IMR-90 (cell line): ENCODE results near the gene NELL2. TPM values are rescaled to one million over a fixed set of nuclear protein-coding genes. Genes with fewer than 3 reads are reported as not detected.

Source experiments
- ATAC-seq: fragments of 200-7000 bp; cut with Tn5 transposase; 2 replicates; pipeline ENCODE4 v1.9.1; 2020; ENCODE audit warnings: low read depth, mild to moderate bottlenecking, moderate library complexity
- BruUV-seq: library from RNA; stranded (reverse); fragments of 400-500 nt; replicated peaks from 2 replicates; lab custom pipeline; 2021; lab: Mats Ljungman, UMichigan
- CTCF ChIA-PET: fragments of 300-600 bp; formaldehyde crosslinking; extraction: SDS; loops from one replicate; lab custom pipeline; 2021; ENCODE audit warnings: antibody characterized with exemption; lab: Yijun Ruan, JAX
- POLR2A ChIA-PET: fragments of 300-600 bp; sonication (Branson Sonifier 250); formaldehyde crosslinking; loops from one replicate; lab custom pipeline; 2022; ENCODE audit warnings: antibody characterized with exemption; ENCODE audit not compliant: unreplicated experiment; lab: Charles Lee
- DNase-seq: peaks from one replicate; pipeline ENCODE4 v3.0.0; 2013
- H2AFZ ChIP-seq: replicated peaks from 2 replicates; pipeline ENCODE3; 2013; ENCODE audit warnings: low read length, mild to moderate bottlenecking; ENCODE audit not compliant: poor library complexity
- H2AK5ac ChIP-seq: 2 replicates; pipeline ENCODE4 v1.6.1; 2013; ENCODE audit warnings: low read depth, low read length, inconsistent platforms
- H2AK9ac ChIP-seq: replicated peaks from 2 replicates; pipeline ENCODE3; 2013; ENCODE audit warnings: mild to moderate bottlenecking, low read depth, low read length, moderate library complexity; ENCODE audit not compliant: poor library complexity
- H2BK120ac ChIP-seq: 2 replicates; pipeline ENCODE4 v1.6.1; 2013; ENCODE audit warnings: low read depth, low read length, inconsistent platforms
- H2BK15ac ChIP-seq: 3 replicates; pipeline ENCODE4 v1.6.1; 2013; ENCODE audit warnings: low read depth, low read length, inconsistent platforms
- H2BK20ac ChIP-seq: 2 replicates; pipeline ENCODE4 v1.6.1; 2013; ENCODE audit warnings: low read depth, mild to moderate bottlenecking, inconsistent platforms, low read length, moderate library complexity
- H2BK5ac ChIP-seq: 2 replicates; pipeline ENCODE4 v1.6.1; 2013; ENCODE audit warnings: mild to moderate bottlenecking, low read depth, low read length, inconsistent platforms; ENCODE audit not compliant: poor library complexity, severe bottlenecking
- H3K14ac ChIP-seq: replicated peaks from 2 replicates; pipeline ENCODE4 v1.6.1; 2013; ENCODE audit warnings: low read depth, low read length, inconsistent platforms
- H3K18ac ChIP-seq: 2 replicates; pipeline ENCODE4 v1.6.1; 2013; ENCODE audit warnings: low read depth, low read length, control low read depth
- H3K23ac ChIP-seq: 2 replicates; pipeline ENCODE4 v1.6.1; 2013; ENCODE audit warnings: low read depth, low read length, inconsistent platforms
- H3K27ac ChIP-seq: 2 replicates; pipeline ENCODE4 v1.5.1; 2013; ENCODE audit warnings: mild to moderate bottlenecking, control low read depth, low read length; ENCODE audit not compliant: insufficient read depth
- H3K27me3 ChIP-seq: 2 replicates; pipeline ENCODE4 v1.6.1; 2013; ENCODE audit warnings: low read length; ENCODE audit not compliant: control insufficient read depth, insufficient read depth
- H3K36me3 ChIP-seq: 2 replicates; pipeline ENCODE4 v1.6.1; 2013; ENCODE audit warnings: low read length, mixed read lengths; ENCODE audit not compliant: control insufficient read depth, insufficient read depth
- H3K4ac ChIP-seq: 2 replicates; pipeline ENCODE4 v1.6.1; 2013; ENCODE audit warnings: low read depth, low read length, inconsistent platforms
- H3K4me1 ChIP-seq: 2 replicates; pipeline ENCODE4 v1.6.1; 2013; ENCODE audit warnings: low read length, mixed read lengths; ENCODE audit not compliant: control insufficient read depth, insufficient read depth
- H3K4me2 ChIP-seq: 2 replicates; pipeline ENCODE4 v1.6.1; 2013; ENCODE audit warnings: low read depth, mild to moderate bottlenecking, control low read depth, low read length, moderate library complexity
- H3K4me3 ChIP-seq: 2 replicates; pipeline ENCODE4 v1.5.1; 2013; ENCODE audit warnings: low read depth, mild to moderate bottlenecking, control low read depth, low read length, moderate library complexity; ENCODE audit not compliant: insufficient read depth
- H3K56ac ChIP-seq: 2 replicates; pipeline ENCODE4 v1.6.1; 2013; ENCODE audit warnings: low read length, inconsistent platforms; ENCODE audit not compliant: insufficient read depth; ENCODE audit errors: extremely low read depth
- H3K79me1 ChIP-seq, 2 experiments: 2 replicates each; pipeline ENCODE4 v1.6.1; 2013; ENCODE audit warnings: low read length in 2 of 2, inconsistent platforms in 1 of 2, low read depth in 1 of 2
- H3K9ac ChIP-seq: 2 replicates; pipeline ENCODE4 v1.6.1; 2013; ENCODE audit warnings: low read depth, low read length, control low read depth
- H3K9me1 ChIP-seq: 2 replicates; pipeline ENCODE4 v1.6.1; 2013; ENCODE audit warnings: low read length, inconsistent platforms; ENCODE audit not compliant: insufficient read depth
- H3K9me3 ChIP-seq: 2 replicates; pipeline ENCODE4 v1.6.1; 2013; ENCODE audit warnings: low read length; ENCODE audit not compliant: control insufficient read depth, insufficient read depth
- H4K20me1 ChIP-seq: 2 replicates; pipeline ENCODE4 v1.6.1; 2013; ENCODE audit warnings: low read length, inconsistent platforms; ENCODE audit not compliant: insufficient read depth
- H4K5ac ChIP-seq: 2 replicates; pipeline ENCODE4 v1.6.1; 2013; ENCODE audit warnings: mild to moderate bottlenecking, low read depth, low read length, control low read depth
- H4K8ac ChIP-seq, 2 experiments: 2 replicates each; pipeline ENCODE4 v1.6.1; 2013; ENCODE audit warnings: low read depth in 2 of 2, low read length in 2 of 2, control low read depth in 1 of 2, inconsistent platforms in 1 of 2
- H4K91ac ChIP-seq: 2 replicates; pipeline ENCODE4 v1.6.1; 2013; ENCODE audit warnings: low read depth, low read length, inconsistent platforms; ENCODE audit not compliant: insufficient read depth
- BHLHE40 ChIP-seq: fragments of 150-350 bp; IDR thresholded peaks from 2 replicates; pipeline ENCODE4 v1.6.1; 2016; ENCODE audit warnings: mild to moderate bottlenecking, low read depth, low read length
- CEBPB ChIP-seq: IDR thresholded peaks from 2 replicates; pipeline ENCODE4 v1.6.1; 2012; ENCODE audit warnings: low read depth, low read length, improper control_type of control experiment
- CHD1 ChIP-seq: IDR thresholded peaks from 2 replicates; pipeline ENCODE4 v1.6.1; 2012; ENCODE audit warnings: low read depth, low read length, improper control_type of control experiment
- MAFK ChIP-seq: IDR thresholded peaks from 2 replicates; pipeline ENCODE4 v1.6.1; 2012; ENCODE audit warnings: low read depth, low read length, improper control_type of control experiment
- MAZ ChIP-seq: IDR thresholded peaks from 2 replicates; pipeline ENCODE4 v1.6.1; 2012; ENCODE audit warnings: low read depth, mild to moderate bottlenecking, low read length, improper control_type of control experiment, moderate library complexity, borderline replicate concordance
- MXI1 ChIP-seq: IDR thresholded peaks from 2 replicates; pipeline ENCODE4 v1.6.1; 2012; ENCODE audit warnings: low read depth, mild to moderate bottlenecking, low read length, moderate library complexity, borderline replicate concordance
- NFE2L2 ChIP-seq: fragments of 150-350 bp; IDR thresholded peaks from 2 replicates; pipeline ENCODE4 v1.6.1; 2016; ENCODE audit warnings: low read depth, mild to moderate bottlenecking, low read length
- POLR2A ChIP-seq: IDR thresholded peaks from 2 replicates; pipeline ENCODE4 v1.6.1; 2012; ENCODE audit warnings: mild to moderate bottlenecking, low read depth, low read length
- RCOR1 ChIP-seq: IDR thresholded peaks from 2 replicates; pipeline ENCODE4 v1.6.1; 2012; ENCODE audit warnings: mild to moderate bottlenecking, low read length, improper control_type of control experiment; ENCODE audit not compliant: insufficient replicate concordance
- SMC3 ChIP-seq: fragments of 150-350 bp; IDR thresholded peaks from 2 replicates; pipeline ENCODE4 v1.6.1; 2016; ENCODE audit warnings: low read depth, mild to moderate bottlenecking, antibody characterized with exemption, low read length, moderate library complexity
- WGBS, 2 experiments: methylation state at CpG; one replicate each; pipeline versions ENCODE4 v1.1.5 to v1.1.7; 2013; ENCODE audit warnings: missing lambda C conversion rate in 2 of 2; ENCODE audit not compliant: insufficient read length in 1 of 2; ENCODE audit errors: extremely low coverage in 2 of 2; 5-methylcytosine and 5-hydroxymethylcytosine counted together
- dilution Hi-C: fragments of 300-500 bp; cut with HindIII; formaldehyde crosslinking; loops from one replicate; pipeline ENCODE4 v1.14.3; 2018; ENCODE audit warnings: low sequenced_read_pairs; ENCODE audit not compliant: unreplicated experiment
- in situ Hi-C: fragments of 300-500 bp; cut with MboI; formaldehyde crosslinking; loops from 3 replicates; pipeline ENCODE4 v1.14.3; 2019; ENCODE audit warnings: low sequenced_read_pairs, inconsistent platforms, mixed read lengths
- intact Hi-C: fragments of 100-400 bp; cut with micrococcal nuclease; formaldehyde crosslinking; loops from 2 replicates; pipeline ENCODE4 v1.10.0; 2022
- polyA plus RNA-seq, 3 experiments: library from polyadenylated mRNA; depleted of rRNA; stranded (reverse); fragments of >200 nt; gene quantifications; 2 replicates each; pipeline ENCODE4 v1.2.3, GENCODE V29; 2012; ENCODE audit warnings: low replicate concordance in 1 of 3
- total RNA-seq: library from RNA; depleted of rRNA; stranded (reverse); fragments of >200 nt; gene quantifications from 2 replicates; pipeline ENCODE4 v1.2.3, GENCODE V29; 2012
- TF ChIP-seq, protein P1 (sequence below): fragments of 150-350 bp; IDR thresholded peaks from 2 replicates; pipeline ENCODE4 v1.6.1; 2016; ENCODE audit warnings: low read depth, mild to moderate bottlenecking, low read length, moderate library complexity, borderline replicate concordance
- TF ChIP-seq, protein P2 (sequence below): conservative IDR thresholded peaks from 2 replicates; pipeline ENCODE4 v1.5.1; 2012; ENCODE audit warnings: mild to moderate bottlenecking, low read depth, low read length, improper control_type of control experiment
- TF ChIP-seq, protein P3 (sequence below): fragments of 150-350 bp; IDR thresholded peaks from 2 replicates; pipeline ENCODE4 v1.6.1; 2017; ENCODE audit warnings: mild to moderate bottlenecking, antibody characterized with exemption, low read length, low read depth

The NELL2 gene
- total and polyA plus RNA-seq, 2 of the 4 experiments (the other 2 are of a cell fraction): 0.18 to 0.26 TPM

GRCh38 chr12:44603701-44604100, 272.4 kb downstream of the NELL2 start:
- Histone ChIP-seq H3K56ac (no peak overlapping the region), H2BK15ac (no peak overlapping the region), H4K20me1 (no peaks in the 10 kb centered on the region), H3K4me3 (no peak overlapping the region), H2BK20ac (no peak overlapping the region), H2AFZ (no peak overlapping the region), H3K23ac (no peak overlapping the region), H2BK120ac (no peak overlapping the region), H3K9me3 (no peaks in the 10 kb centered on the region), H2BK5ac (no peak overlapping the region), H3K4me1 (no peaks in the 10 kb centered on the region), H3K18ac (no peak overlapping the region), H2AK5ac (no peak overlapping the region), H3K9ac (no peak overlapping the region), H4K91ac (no peak overlapping the region), H3K36me3 (no peaks in the 10 kb centered on the region), H4K5ac (no peak overlapping the region), H2AK9ac (no peak overlapping the region), H3K4me2 (no peak overlapping the region), H3K79me1 (no peaks in the 10 kb centered on the region), H3K27me3 (no peaks in the 10 kb centered on the region), H3K14ac (no peak overlapping the region), H3K9me1 (no peaks in the 10 kb centered on the region), H4K8ac (no peak overlapping the region), H3K4ac (no peak overlapping the region), H3K27ac (no peak overlapping the region)
- no TSS peak for BruUV-seq
- in situ Hi-C loops (no loop called here), dilution Hi-C loops (no loop called here), intact Hi-C loops (no loop called here)
- no CpG with 5 or more reads among the region's 1 CpG for WGBS, 2 experiments
- POLR2A ChIA-PET: no interaction called here
- CTCF ChIA-PET: no interaction called here
- no peak for TF ChIP-seq RCOR1
- no peak for TF ChIP-seq MAZ
- TF ChIP-seq SMC3: no peak
- TF ChIP-seq, protein P1, sequence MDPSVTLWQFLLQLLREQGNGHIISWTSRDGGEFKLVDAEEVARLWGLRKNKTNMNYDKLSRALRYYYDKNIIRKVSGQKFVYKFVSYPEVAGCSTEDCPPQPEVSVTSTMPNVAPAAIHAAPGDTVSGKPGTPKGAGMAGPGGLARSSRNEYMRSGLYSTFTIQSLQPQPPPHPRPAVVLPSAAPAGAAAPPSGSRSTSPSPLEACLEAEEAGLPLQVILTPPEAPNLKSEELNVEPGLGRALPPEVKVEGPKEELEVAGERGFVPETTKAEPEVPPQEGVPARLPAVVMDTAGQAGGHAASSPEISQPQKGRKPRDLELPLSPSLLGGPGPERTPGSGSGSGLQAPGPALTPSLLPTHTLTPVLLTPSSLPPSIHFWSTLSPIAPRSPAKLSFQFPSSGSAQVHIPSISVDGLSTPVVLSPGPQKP: no peak
- TF ChIP-seq, protein P2, sequence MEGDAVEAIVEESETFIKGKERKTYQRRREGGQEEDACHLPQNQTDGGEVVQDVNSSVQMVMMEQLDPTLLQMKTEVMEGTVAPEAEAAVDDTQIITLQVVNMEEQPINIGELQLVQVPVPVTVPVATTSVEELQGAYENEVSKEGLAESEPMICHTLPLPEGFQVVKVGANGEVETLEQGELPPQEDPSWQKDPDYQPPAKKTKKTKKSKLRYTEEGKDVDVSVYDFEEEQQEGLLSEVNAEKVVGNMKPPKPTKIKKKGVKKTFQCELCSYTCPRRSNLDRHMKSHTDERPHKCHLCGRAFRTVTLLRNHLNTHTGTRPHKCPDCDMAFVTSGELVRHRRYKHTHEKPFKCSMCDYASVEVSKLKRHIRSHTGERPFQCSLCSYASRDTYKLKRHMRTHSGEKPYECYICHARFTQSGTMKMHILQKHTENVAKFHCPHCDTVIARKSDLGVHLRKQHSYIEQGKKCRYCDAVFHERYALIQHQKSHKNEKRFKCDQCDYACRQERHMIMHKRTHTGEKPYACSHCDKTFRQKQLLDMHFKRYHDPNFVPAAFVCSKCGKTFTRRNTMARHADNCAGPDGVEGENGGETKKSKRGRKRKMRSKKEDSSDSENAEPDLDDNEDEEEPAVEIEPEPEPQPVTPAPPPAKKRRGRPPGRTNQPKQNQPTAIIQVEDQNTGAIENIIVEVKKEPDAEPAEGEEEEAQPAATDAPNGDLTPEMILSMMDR: no peak
- TF ChIP-seq, protein P3, sequence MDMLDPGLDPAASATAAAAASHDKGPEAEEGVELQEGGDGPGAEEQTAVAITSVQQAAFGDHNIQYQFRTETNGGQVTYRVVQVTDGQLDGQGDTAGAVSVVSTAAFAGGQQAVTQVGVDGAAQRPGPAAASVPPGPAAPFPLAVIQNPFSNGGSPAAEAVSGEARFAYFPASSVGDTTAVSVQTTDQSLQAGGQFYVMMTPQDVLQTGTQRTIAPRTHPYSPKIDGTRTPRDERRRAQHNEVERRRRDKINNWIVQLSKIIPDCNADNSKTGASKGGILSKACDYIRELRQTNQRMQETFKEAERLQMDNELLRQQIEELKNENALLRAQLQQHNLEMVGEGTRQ: no peak
- TF ChIP-seq CEBPB: no peak
- TF ChIP-seq MAFK: no peak
- no peak for TF ChIP-seq POLR2A
- no peak for TF ChIP-seq BHLHE40
- no peak for TF ChIP-seq NFE2L2
- no peak for TF ChIP-seq CHD1
- no peak for TF ChIP-seq MXI1
- ATAC-seq (no peak), DNase-seq (no peak)
